Measurements from ENCODE around the gene KATNAL2. TPM values are rescaled to one million over a fixed set of nuclear protein-coding genes. Genes with fewer than 3 reads are reported as not detected.
A peak's percentile ranks its signal among the peaks of the same experiment; 100 is the strongest.
"Not testable (repeated sequence)": the region's sequence is repeated elsewhere in the genome, so short reads cannot be mapped to it uniquely, and the experiment has no call there.

KATNAL2 gene
- total RNA-seq, 2 donors from 2014 or later, result 0.88 to 2.0 TPM

DNA sequence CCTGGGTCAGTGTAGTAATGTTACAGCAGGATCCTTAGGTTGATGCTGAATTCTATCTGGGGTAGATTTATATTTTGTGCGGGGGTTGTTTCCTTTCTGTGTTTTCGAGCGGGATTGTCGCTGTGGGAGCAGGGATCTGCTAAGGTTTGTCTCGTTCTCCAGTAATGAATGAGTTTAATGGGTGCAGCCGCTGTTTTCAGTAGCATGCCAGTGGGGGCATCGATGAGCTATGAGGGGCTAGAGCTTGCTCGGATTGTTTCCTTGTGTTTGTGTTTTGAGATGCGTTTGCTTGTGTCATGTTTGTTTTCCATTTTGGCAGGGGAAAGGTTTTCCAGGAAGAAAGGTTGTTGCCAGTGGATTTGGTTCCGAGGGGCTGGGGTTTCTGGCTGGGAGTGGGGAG lies 48.9 kb downstream of the KATNAL2 start:
- H3K27ac Mint-ChIP-seq, H3K36me3 Mint-ChIP-seq, ATAC-seq: not testable (repeated sequence)

DNA sequence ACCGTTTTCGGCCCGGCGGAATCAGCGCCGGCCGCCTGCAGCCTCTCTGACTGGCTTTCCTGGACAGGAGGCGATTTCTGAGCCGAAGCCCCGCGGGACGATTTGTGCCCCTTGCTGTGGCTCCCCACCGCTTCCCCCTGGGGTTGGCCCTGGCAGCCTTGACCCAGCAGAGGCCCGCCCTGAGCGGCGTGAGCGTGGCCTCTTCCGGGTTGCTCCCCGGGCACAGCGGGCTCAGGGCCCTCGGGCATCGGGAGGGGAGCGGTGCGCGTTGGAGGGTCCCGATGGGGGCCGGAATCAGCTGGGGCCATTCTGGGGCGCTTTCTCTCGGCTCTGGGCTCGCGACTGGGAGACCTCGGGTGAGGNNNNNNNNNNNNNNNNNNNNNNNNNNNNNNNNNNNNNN lies 52.1 kb downstream of the KATNAL2 start:
- H3K9me3 Mint-ChIP-seq; H3K27ac Mint-ChIP-seq; DNase-seq (ENCODE audit: low spot score in 2 of 2); H3K36me3 Mint-ChIP-seq; ATAC-seq: not testable (repeated sequence)

More for the DNA sequence above, 48.9 kb downstream of the KATNAL2 start:
- not testable (repeated sequence) for H3K9me3 Mint-ChIP-seq; DNase-seq (ENCODE audit: low spot score in 2 of 2)

DNA sequence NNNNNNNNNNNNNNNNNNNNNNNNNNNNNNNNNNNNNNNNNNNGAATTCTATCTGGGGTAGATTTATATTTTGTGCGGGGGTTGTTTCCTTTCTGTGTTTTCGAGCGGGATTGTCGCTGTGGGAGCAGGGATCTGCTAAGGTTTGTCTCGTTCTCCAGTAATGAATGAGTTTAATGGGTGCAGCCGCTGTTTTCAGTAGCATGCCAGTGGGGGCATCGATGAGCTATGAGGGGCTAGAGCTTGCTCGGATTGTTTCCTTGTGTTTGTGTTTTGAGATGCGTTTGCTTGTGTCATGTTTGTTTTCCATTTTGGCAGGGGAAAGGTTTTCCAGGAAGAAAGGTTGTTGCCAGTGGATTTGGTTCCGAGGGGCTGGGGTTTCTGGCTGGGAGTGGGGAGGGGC lies 102.5 kb downstream of the KATNAL2 start:
- not testable (repeated sequence) for ATAC-seq; DNase-seq (ENCODE audit: low spot score in 2 of 2); H3K27ac Mint-ChIP-seq; H3K36me3 Mint-ChIP-seq; H3K9me3 Mint-ChIP-seq

DNA sequence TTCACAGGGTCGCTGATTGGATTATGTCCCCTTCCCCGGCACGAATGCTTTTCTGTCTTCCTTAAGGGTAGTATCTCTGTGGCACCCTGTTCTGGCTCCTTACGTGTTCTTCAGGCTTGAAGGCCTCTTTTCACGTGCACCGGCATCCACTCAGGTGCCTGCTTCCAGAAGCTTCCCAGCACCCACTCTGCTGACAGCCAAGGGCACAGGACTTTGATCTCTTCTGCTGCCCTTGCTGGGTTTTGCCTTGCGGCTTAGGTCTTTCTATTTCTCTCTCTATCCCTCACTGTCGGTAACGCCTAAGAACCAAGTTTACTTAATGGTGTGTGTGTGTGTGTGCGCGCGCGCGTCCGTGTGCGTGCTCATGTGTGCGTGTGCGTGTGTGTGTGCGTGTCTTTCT lies 103.4 kb downstream of the KATNAL2 start:
- H3K9me3 Mint-ChIP-seq; DNase-seq (ENCODE audit: low spot score in 2 of 2); H3K27ac Mint-ChIP-seq; H3K36me3 Mint-ChIP-seq: not testable (repeated sequence)
- ATAC-seq, result peak in 1 of 2 donors; percentile 6

DNA sequence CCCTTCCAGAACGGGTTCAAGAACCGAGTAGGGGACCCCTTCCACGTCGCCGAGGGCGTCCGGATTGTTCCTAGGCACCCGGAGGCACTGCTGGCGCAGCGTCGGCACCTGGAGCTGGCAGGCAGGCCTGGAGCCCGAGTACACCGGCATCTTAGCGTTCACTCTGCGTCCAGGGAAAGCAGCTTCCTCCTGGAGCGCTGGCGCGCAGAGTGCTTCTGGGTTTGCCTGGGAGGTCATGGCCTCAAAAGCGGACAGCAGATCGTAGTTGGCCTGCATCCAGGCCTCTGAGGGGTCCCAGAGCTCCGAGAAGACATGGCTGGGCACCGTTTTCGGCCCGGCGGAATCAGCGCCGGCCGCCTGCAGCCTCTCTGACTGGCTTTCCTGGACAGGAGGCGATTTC lies 105.4 kb downstream of the KATNAL2 start:
- H3K36me3 Mint-ChIP-seq, H3K9me3 Mint-ChIP-seq, H3K27ac Mint-ChIP-seq, ATAC-seq: not testable (repeated sequence)
- peak in 1 of 2 donors; percentile 58 for DNase-seq (ENCODE audit: low spot score in 2 of 2)

DNA sequence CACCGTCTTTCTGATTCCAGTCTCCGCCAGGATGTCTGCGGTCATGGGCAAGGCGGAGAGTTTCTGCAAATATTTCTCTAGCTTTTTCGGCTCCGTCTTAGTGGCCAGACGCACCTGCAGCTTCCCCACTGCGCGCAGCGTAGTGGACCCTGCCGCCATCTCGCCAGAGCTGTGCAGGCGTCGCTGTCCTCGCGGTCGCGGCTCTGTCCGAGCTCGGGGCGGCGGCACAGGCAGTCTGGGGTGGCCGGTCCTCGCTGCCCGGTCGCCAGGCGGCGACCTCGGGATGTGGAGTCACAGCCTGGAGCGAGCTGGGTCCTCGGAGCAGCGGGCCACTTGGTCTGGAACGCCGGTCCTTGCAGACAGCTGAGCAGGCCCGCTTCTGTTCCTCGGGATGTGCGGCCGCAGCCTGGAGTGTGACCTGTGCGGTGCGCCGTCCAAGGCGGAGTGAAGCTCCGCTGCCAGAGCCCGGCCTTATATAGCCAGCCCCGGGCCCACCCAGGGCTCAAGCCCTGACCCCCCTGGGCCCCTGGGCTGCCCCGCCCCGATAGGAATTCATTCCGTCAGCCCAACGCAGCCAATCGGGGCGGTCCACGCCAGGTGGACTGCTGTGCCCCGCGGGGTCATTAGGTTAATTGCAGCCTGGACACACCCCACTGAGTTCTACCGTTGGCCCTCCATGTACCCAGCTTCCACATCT lies 106.5 kb downstream of the KATNAL2 start:
- ATAC-seq, result peak; percentile 13 to 21
- H3K9me3 Mint-ChIP-seq; H3K36me3 Mint-ChIP-seq; H3K27ac Mint-ChIP-seq; DNase-seq (ENCODE audit: low spot score in 2 of 2): not testable (repeated sequence)

DNA sequence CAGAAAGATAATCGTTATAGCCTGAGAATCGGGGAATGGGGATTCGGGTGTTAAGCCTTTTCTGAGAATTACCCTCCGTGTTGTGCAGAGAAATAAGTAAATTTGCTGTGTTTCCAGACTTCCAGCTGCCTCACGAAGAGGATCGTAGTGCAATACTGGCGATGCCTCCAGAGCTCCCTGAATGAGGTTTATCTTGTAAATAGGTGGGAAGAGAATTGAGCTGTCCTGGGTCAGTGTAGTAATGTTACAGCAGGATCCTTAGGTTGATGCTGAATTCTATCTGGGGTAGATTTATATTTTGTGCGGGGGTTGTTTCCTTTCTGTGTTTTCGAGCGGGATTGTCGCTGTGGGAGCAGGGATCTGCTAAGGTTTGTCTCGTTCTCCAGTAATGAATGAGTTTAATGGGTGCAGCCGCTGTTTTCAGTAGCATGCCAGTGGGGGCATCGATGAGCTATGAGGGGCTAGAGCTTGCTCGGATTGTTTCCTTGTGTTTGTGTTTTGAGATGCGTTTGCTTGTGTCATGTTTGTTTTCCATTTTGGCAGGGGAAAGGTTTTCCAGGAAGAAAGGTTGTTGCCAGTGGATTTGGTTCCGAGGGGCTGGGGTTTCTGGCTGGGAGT lies 108.3 kb downstream of the KATNAL2 start:
- H3K27ac Mint-ChIP-seq; H3K9me3 Mint-ChIP-seq; DNase-seq (ENCODE audit: low spot score in 2 of 2); H3K36me3 Mint-ChIP-seq: not testable (repeated sequence)
- peak in 1 of 2 donors; percentile 17 for ATAC-seq

DNA sequence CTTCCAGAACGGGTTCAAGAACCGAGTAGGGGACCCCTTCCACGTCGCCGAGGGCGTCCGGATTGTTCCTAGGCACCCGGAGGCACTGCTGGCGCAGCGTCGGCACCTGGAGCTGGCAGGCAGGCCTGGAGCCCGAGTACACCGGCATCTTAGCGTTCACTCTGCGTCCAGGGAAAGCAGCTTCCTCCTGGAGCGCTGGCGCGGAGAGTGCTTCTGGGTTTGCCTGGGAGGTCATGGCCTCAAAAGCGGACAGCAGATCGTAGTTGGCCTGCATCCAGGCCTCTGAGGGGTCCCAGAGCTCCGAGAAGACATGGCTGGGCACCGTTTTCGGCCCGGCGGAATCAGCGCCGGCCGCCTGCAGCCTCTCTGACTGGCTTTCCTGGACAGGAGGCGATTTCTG lies 111.3 kb downstream of the KATNAL2 start:
- H3K36me3 Mint-ChIP-seq, result peaks cover 0 to 17% of the 10 kb centered on the region in 2 donors
- DNase-seq (ENCODE audit: low spot score in 2 of 2); H3K27ac Mint-ChIP-seq; H3K9me3 Mint-ChIP-seq; ATAC-seq: not testable (repeated sequence)

DNA sequence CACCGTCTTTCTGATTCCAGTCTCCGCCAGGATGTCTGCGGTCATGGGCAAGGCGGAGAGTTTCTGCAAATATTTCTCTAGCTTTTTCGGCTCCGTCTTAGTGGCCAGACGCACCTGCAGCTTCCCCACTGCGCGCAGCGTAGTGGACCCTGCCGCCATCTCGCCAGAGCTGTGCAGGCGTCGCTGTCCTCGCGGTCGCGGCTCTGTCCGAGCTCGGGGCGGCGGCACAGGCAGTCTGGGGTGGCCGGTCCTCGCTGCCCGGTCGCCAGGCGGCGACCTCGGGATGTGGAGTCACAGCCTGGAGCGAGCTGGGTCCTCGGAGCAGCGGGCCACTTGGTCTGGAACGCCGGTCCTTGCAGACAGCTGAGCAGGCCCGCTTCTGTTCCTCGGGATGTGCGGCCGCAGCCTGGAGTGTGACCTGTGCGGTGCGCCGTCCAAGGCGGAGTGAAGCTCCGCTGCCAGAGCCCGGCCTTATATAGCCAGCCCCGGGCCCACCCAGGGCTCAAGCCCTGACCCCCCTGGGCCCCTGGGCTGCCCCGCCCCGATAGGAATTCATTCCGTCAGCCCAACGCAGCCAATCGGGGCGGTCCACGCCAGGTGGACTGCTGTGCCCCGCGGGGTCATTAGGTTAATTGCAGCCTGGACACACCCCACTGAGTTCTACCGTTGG lies 112.4 kb downstream of the KATNAL2 start:
- H3K36me3 Mint-ChIP-seq, result peaks cover 5 to 24% of the 10 kb centered on the region in 2 donors

DNA sequence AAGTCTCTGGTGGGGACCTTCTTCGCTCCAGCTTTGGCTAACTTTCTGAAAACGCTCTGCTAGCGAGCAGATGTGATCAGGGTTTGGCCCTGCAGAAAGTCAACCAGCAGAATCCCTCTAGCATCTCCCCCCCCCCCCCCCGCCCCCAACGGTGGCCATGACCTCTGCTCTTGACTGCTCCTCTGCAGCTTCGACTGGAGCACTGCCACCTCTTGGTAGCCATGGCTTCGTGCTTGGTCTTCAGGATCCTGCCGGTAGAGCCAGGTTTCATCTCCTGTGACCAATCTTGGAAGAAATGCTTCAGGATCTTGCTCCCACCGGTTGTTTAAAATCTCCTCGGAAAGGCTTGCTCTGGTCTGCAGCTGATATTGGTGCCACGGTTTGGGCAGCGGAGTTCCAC lies 113.5 kb downstream of the KATNAL2 start:
- ATAC-seq; H3K27ac Mint-ChIP-seq; DNase-seq (ENCODE audit: low spot score in 2 of 2): not testable (repeated sequence)
- Mint-ChIP-seq H3K9me3 (peaks cover 0 to 11% of the 10 kb centered on the region in 2 donors), H3K36me3 (peaks cover 5 to 25% of the 10 kb centered on the region in 2 donors)

More for the DNA sequence above, 112.4 kb downstream of the KATNAL2 start:
- peaks cover 0 to 11% of the 10 kb centered on the region in 2 donors for H3K9me3 Mint-ChIP-seq
- not testable (repeated sequence) for DNase-seq (ENCODE audit: low spot score in 2 of 2); H3K27ac Mint-ChIP-seq
- ATAC-seq, result peak in 1 of 2 donors; percentile 19

DNA sequence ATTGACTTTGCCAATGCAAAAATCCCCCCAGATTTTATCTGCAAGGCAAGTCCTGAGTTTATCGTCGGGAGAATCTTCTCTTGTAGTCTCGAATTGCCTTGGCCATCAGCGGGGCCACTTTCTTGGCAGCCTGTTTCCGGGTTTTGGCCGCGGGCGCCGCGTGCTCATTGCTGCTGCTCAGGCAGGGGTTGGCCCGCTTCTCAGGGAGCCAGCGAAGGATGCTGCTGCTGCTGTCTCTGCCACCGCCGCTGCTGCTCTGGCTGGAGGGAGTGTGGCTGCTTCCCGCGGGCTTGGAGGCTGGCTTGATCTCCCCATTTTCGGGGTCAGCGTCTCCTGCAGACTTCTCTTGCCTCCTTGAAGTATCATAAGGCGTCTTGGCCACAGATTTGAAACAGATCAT lies 115.5 kb downstream of the KATNAL2 start:
- DNase-seq (ENCODE audit: low spot score in 2 of 2) (no peak), ATAC-seq (no peak)
- Mint-ChIP-seq H3K9me3 (peaks cover 0 to 11% of the 10 kb centered on the region in 2 donors), H3K36me3 (peaks cover 5 to 31% of the 10 kb centered on the region in 2 donors), H3K27ac (no peak overlapping the region)

DNA sequence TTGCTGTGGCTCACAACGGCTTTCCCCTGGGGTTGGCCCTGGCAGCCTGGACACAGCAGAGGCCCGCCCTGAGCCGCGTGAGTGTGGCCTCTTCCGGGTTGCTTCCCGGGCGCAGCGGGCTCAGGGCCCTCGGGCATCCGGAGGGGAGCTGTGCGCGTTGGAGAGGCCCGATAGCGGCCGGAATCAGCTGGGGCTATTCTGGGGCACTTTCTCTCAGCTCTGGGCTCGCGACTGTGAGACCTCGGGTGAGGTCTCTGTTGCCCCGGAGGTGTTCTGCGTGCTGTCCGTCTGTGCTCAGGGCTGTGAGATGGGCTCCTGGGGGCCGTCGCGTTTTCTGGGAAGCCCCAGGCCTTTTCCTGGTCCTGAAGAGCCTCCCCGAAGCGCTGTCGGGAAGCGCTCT lies 117.2 kb downstream of the KATNAL2 start:
- H3K36me3 Mint-ChIP-seq, result peaks cover 5 to 31% of the 10 kb centered on the region in 2 donors
- not testable (repeated sequence) for H3K27ac Mint-ChIP-seq; DNase-seq (ENCODE audit: low spot score in 2 of 2); ATAC-seq
- H3K9me3 Mint-ChIP-seq, result peaks cover 0 to 11% of the 10 kb centered on the region in 2 donors

DNA sequence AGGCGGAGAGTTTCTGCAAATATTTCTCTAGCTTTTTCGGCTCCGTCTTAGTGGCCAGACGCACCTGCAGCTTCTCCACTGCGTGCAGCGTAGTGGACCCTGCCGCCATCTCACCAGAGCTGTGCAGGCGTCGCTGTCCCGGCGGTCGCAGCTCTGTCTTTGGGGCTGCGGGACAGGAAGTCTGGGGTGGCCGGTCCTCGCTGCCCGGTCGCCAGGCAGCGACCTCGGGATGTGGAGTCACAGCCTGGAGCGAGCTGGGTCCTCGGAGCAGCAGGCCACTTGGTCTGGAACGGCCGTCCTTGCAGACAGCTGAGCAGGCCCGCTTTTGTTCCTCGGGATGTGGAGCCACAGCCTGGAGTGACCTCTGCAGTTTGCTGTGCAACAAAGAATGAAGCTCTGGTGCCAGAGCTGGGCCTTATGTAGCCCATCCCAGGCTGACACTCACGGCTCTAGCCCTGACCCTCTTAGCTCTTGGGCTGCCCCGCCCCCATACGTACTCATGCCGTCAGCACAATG lies 117.8 kb downstream of the KATNAL2 start, which contains the start of gene ELOA2:
TSS of gene ELOA2 (minus strand) at position 466 of the 516 bp plus-strand sequence. CDS start at position 109, 357 bp downstream.
- Mint-ChIP-seq H3K27ac (no peak within 1 kb of the TSS), H3K36me3 (peaks cover 5 to 31% of the 10 kb centered on the region in 2 donors), H3K9me3 (peaks cover 0 to 11% of the 10 kb centered on the region in 2 donors)
- no peak for DNase-seq (ENCODE audit: low spot score in 2 of 2)
- no peak for ATAC-seq

DNA sequence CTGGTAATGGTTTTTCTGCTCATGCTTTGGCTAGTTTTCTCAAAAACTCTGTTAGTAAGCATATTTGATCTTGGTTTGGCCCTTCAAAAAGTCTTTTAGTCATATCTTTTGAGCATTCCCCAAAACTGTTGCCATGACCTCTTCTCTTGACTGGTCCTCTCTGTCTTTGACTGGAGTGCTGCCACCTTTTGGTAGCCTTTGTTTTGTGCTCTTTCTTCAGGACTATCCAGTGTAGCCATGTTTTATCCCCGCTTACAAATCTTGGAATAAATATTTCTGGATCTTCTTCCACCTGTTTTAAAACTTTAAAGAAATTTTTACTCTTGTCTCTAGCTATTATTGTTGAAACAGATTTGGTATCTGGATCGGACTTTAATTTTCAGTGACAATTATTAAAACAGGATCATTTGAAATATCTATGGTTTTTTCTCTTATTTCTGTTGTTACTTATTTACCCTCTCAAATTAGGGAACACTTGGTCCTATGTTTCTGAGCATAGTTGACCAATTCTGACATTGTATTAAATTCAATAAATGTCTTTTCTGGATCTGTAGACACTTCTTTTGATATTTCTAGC lies 119.0 kb downstream of the KATNAL2 start:
- Mint-ChIP-seq H3K27ac (no peak overlapping the region), H3K9me3 (peaks cover 0 to 10% of the 10 kb centered on the region in 2 donors), H3K36me3 (peaks cover 5 to 29% of the 10 kb centered on the region in 2 donors)
- no peak for ATAC-seq
- DNase-seq (ENCODE audit: low spot score in 2 of 2), result no peak

DNA sequence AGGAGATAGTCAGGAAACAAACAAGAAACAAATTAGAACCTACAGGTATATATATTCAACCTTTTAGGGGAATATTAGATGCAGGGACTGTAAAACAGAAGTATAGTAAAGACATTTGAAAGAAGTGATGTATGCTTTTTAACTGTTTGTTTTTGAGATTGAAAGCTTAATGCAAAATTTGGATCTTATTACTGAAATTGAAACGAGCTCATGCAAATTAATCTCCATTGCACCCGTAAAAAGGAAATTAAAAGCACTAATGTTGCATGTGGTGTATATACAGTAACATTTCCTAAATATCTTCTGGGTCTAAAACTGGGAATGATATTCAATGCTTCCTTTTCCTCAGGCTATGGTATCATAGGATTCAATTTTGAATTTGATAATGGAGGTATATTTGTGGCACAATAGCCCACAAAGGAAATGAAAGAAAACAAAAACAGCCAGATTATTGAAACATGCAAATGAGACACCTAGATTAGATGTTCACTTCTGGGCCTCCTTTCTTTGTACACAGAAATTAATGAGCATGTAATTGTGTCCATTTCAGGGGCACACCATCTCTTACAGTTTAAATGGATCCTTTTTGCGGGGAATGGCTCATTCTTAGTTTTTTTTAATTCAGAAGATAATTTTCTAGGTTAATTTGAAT lies 119.7 kb downstream of the KATNAL2 start:
- no peak overlapping the region for H3K27ac Mint-ChIP-seq
- no peak for ATAC-seq
- DNase-seq (ENCODE audit: low spot score in 2 of 2), result no peak

DNA sequence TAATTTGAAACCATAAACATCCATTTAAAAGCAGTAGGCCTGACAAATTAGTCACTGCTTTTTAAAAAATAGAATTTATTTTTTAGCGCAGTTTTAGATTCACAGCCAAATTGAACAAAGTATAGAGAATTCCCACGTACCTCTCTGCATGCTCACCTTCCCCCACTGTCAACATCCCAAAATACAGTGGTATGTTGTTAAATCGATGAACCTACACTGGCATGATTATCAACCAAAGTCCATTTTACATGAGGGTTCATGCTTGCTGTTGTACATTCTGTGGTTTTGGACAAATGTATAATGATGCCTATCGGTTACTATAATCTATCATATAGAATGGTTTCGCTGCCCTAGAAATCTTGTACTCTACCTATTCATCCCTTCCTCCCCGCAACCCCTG lies 123.6 kb downstream of the KATNAL2 start:
- ATAC-seq (no peak), DNase-seq (ENCODE audit: low spot score in 2 of 2) (no peak)
- Mint-ChIP-seq H3K9me3 (no peaks in the 10 kb centered on the region), H3K27ac (no peak overlapping the region), H3K36me3 (peaks cover 0 to 5% of the 10 kb centered on the region in 2 donors)

More for the DNA sequence above, 119.7 kb downstream of the KATNAL2 start:
- Mint-ChIP-seq H3K36me3 (peaks cover 5 to 23% of the 10 kb centered on the region in 2 donors), H3K9me3 (peaks cover 0 to 4% of the 10 kb centered on the region in 2 donors)

Data from activated naive CD4-positive, alpha-beta T cell treated with anti-CD3 and anti-CD28 coated beads, Interleukin-2, amount 50 U/mL, for 72 hours (primary cell).